Kidney (tissue), 14 donors: ENCODE data around the gene UBE2S. TPM values are rescaled to one million over a fixed set of nuclear protein-coding genes. Genes with fewer than 3 reads are reported as not detected.

Source experiments
- DNase-seq, 5 donors: peaks; one replicate each; pipeline ENCODE4 v3.0.0-alpha.2; 2013 to 2020
- FAIRE-seq: peaks from 2 replicates; lab custom pipeline; 2012; peaks lifted over from hg19 to GRCh38; lab: Jason Lieb, UNC
- H3K27ac ChIP-seq, 2 donors: one replicate each; pipeline ENCODE4 v1.7.0; 2013; ENCODE audit warnings: low read depth in 2 of 2, low read length in 2 of 2, inconsistent platforms in 1 of 2
- H3K27me3 ChIP-seq: one replicate; pipeline ENCODE4 v1.7.1; 2013; ENCODE audit warnings: low read length, inconsistent platforms; ENCODE audit not compliant: control insufficient read depth, insufficient read depth
- H3K36me3 ChIP-seq, 3 donors: one replicate each; pipeline versions ENCODE4 v1.7.0 to v1.7.1; 2013; ENCODE audit warnings: low read length in 3 of 3, control low read depth in 1 of 3, inconsistent platforms in 1 of 3; ENCODE audit not compliant: insufficient read depth in 3 of 3, control insufficient read depth in 2 of 3
- H3K4me1 ChIP-seq, 3 donors: one replicate each; pipeline versions ENCODE4 v1.7.0 to v1.7.1; 2013; ENCODE audit warnings: low read length in 3 of 3, inconsistent platforms in 1 of 3, low read depth in 1 of 3; ENCODE audit not compliant: control insufficient read depth in 2 of 3, insufficient read depth in 2 of 3
- H3K4me3 ChIP-seq, 3 donors: one replicate each; pipeline versions ENCODE4 v1.7.0 to v1.8.1; 2013; ENCODE audit warnings: low read length in 3 of 3, control low read depth in 1 of 3, inconsistent platforms in 1 of 3
- H3K9ac ChIP-seq, 3 donors: one replicate each; pipeline versions ENCODE4 v1.7.0 to v1.7.1; 2013; ENCODE audit warnings: low read length in 3 of 3, control low read depth in 1 of 3, inconsistent platforms in 1 of 3
- H3K9me3 ChIP-seq, 3 donors: one replicate each; pipeline versions ENCODE4 v1.7.0 to v1.7.1; 2013; ENCODE audit warnings: low read length in 3 of 3, control low read depth in 1 of 3, inconsistent platforms in 1 of 3; ENCODE audit not compliant: control insufficient read depth in 2 of 3, insufficient read depth in 1 of 3
- CTCF ChIP-seq: IDR thresholded peaks from 3 replicates; pipeline ENCODE4 v1.5.1; 2012; ENCODE audit warnings: mild to moderate bottlenecking, moderate library complexity, borderline replicate concordance; ENCODE audit not compliant: insufficient read depth; ENCODE audit errors: extremely low read depth
- intact Hi-C: fragments of 100-400 bp; cut with DNase I; formaldehyde crosslinking; loops from one replicate; pipeline ENCODE4 v1.11.1; 2022
- polyA plus RNA-seq: library from polyadenylated mRNA; stranded (reverse); fragments of 350-450 nt; fragmentation: Illumina TruSeq; extraction: RNeasy Lipid Tissue Mini Kit (QIAGEN cat#74804); gene quantifications from one replicate; pipeline ENCODE4 v1.2.3, GENCODE V29; 2014; ENCODE audit warnings: low read depth, low replicate concordance; ENCODE audit not compliant: insufficient read depth
- total RNA-seq: library from RNA; stranded (reverse); fragmentation: NEBNext Ultra II Directional; extraction: Animal tissue kit (Norgen Biotek cat#: 25700); gene quantifications from one replicate; pipeline ENCODE4 v1.2.1, GENCODE V29; 2021
- donor health status: control.
- donor health status: control.
- donor health status: control.
- donor health status: control.
- donor health status: control.
- donor health status: DM: yes; HTN: yes; CAD: no.
- donor health status: Normal renal cell carcinoma (clear cell type).

UBE2S gene
- total and polyA plus RNA-seq, 2 donors from 2014 or later: 16.8 to 20.8 TPM

DNA sequence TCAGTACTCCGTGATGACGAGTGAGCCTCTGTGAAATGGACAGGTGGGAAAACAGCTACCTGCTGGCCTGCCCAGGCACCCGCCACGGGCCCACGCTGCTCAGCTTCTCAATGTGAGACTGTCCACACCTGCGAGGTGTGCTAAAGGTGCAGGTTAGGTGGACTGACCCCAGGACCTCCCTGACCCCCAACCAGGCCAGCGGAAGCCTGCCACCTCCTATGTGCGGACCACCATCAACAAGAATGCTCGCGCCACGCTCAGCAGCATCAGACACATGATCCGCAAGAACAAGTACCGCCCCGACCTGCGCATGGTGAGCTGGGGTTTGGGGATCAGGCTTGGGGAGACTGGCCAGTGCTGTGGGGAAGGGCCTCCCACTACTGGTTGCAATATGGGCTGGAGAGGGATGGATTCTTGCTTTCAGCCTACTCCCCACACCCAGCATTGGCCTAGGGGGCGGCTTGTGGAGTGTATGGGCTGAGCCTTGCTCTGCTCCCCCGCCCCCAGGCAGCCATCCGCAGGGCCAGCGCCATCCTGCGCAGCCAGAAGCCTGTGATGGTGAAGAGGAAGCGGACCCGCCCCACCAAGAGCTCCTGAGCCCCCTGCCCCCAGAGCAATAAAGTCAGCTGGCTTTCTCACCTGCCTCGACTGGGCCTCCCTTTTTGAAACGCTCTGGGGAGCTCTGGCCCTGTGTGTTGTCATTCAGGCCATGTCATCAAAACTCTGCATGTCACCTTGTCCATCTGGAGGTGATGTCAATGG lies 19.7 kb downstream of the UBE2S start:
- no peak for FAIRE-seq
- Histone ChIP-seq H3K9me3 (no peaks in the 10 kb centered on the region), H3K9ac (peak overlapping the region in 1 of 3 donors; percentile 95), H3K4me3 (peak overlapping the region in 2 of 3 donors; percentile 30 to 99), H3K27ac (no peak overlapping the region), H3K36me3 (peaks cover 2 to 27% (median 10%) of the 10 kb centered on the region in 3 donors), H3K27me3 (no peaks in the 10 kb centered on the region), H3K4me1 (peaks cover 0 to 46% (median 25%) of the 10 kb centered on the region in 3 donors)
- no peak for TF ChIP-seq CTCF
- DNase-seq: peak in 1 of 5 donors; percentile 52
- intact Hi-C loops: no loop called here

DNA sequence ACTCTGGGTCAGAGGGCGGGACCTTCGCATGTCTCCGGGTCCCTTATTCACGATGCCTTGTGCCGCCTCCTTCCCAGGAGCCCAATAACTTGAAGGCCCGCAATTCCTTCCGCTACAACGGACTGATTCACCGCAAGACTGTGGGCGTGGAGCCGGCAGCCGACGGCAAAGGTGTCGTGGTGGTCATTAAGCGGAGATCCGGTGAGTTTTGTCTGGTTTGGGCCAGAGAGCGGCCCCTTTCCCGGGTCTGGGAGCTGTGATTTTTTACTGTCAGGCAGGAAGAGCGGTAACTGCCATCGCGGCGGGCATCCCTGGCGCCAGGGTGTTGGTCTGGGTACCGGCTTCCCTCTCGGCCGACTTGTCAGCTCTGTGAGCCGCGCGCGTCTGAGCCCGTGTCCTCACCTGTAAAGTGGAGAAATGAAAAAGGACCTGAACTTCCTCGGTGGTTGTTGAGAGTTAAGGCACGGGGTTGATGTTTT lies 21.1 kb downstream of the UBE2S start:
- Histone ChIP-seq H3K9me3 (no peaks in the 10 kb centered on the region), H3K9ac (peak overlapping the region; percentile 89 to 95 (median 92)), H3K27me3 (no peaks in the 10 kb centered on the region), H3K36me3 (peaks cover 2 to 27% (median 10%) of the 10 kb centered on the region in 3 donors), H3K27ac (no peak overlapping the region), H3K4me3 (peak overlapping the region; percentile 96 to 99 (median 97)), H3K4me1 (peaks cover 0 to 46% (median 25%) of the 10 kb centered on the region in 3 donors)
- intact Hi-C loops: no loop called here
- DNase-seq (peak in 2 of 5 donors; percentile 74 to 82), FAIRE-seq (no peak)
- no peak for TF ChIP-seq CTCF

- no peak for TF ChIP-seq CTCF
- intact Hi-C loops: no loop called here
- peaks cover 0 to 46% (median 25%) of the 10 kb centered on the region in 3 donors for H3K4me1 ChIP-seq
Observed at GRCh38 chr19:55385724-55386492, 21.7 kb downstream of the UBE2S start, which contains the start of gene RPL28. Gene RPL28, plus strand, starts transcription at chr19:55385932. Its CDS starts 426 bp downstream, at chr19:55386358.

More at GRCh38 chr19:55385724-55386492, 21.7 kb downstream of the UBE2S start, which contains the start of gene RPL28:
- Histone ChIP-seq H3K9ac (peak within 1 kb of the TSS; percentile 89 to 95 (median 92)), H3K4me3 (peak within 1 kb of the TSS; percentile 96 to 99 (median 97)), H3K36me3 (peaks cover 2 to 27% (median 9%) of the 10 kb centered on the region in 3 donors), H3K9me3 (no peaks in the 10 kb centered on the region), H3K27me3 (no peaks in the 10 kb centered on the region), H3K27ac (peak within 1 kb of the TSS; percentile 95 to 96)
- DNase-seq (peak; percentile 99 to 100 (median 99)), FAIRE-seq (peak; percentile 94)
